GM21737 (cell line): ENCODE results near the gene WASL.

Experiments
- ATAC-seq: cut with Tn5 transposase; IDR thresholded peaks from one replicate; pipeline ENCODE4 v1.9.1; 2021; ENCODE audit warnings: mild to moderate bottlenecking, moderate library complexity; ENCODE audit not compliant: unreplicated experiment

WASL gene

GRCh38 chr7:123770378-123770777, 21.6 kb upstream of the WASL start:
- ATAC-seq, result peak; percentile 85

GRCh38 chr7:123769371-123769770, 20.6 kb upstream of the WASL start:
- no peak for ATAC-seq

GRCh38 chr7:123768493-123768892, 19.7 kb upstream of the WASL start:
- no peak for ATAC-seq

- ATAC-seq, result no peak
Observed at GRCh38 chr7:123763191-123763661, 14.4 kb upstream of the WASL start.

- ATAC-seq, result no peak
Observed at GRCh38 chr7:123761729-123762128, 12.9 kb upstream of the WASL start.

- ATAC-seq, result no peak
Observed at GRCh38 chr7:123757095-123757494, 8.3 kb upstream of the WASL start.

- no peak for ATAC-seq
Observed at GRCh38 chr7:123755338-123755737, 6.5 kb upstream of the WASL start.

GRCh38 chr7:123754271-123754871, 5.6 kb upstream of the WASL start:
- no peak for ATAC-seq

- ATAC-seq, result no peak
Observed at GRCh38 chr7:123752534-123752933, 3.7 kb upstream of the WASL start.

- ATAC-seq, result no peak
Observed at GRCh38 chr7:123751821-123752220, 3.0 kb upstream of the WASL start.

- no peak for ATAC-seq
Observed at GRCh38 chr7:123750389-123751230, 1.8 kb upstream of the WASL start.

GRCh38 chr7:123749537-123749857, 694 bp upstream of the WASL start:
- ATAC-seq, result peak; percentile 24

GRCh38 chr7:123748171-123748733, 551 bp downstream of the WASL start:
- peak; percentile 6 for ATAC-seq

GRCh38 chr7:123747620-123748141, 1.1 kb downstream of the WASL start:
- no peak for ATAC-seq

- no peak for ATAC-seq
Observed at GRCh38 chr7:123746931-123747488, 1.8 kb downstream of the WASL start.

GRCh38 chr7:123746055-123746454, 2.7 kb downstream of the WASL start:
- no peak for ATAC-seq

GRCh38 chr7:123745437-123745836, 3.4 kb downstream of the WASL start:
- no peak for ATAC-seq

- no peak for ATAC-seq
Observed at GRCh38 chr7:123744416-123744815, 4.4 kb downstream of the WASL start.

- ATAC-seq, result no peak
Observed at GRCh38 chr7:123741940-123742339, 6.9 kb downstream of the WASL start.

- ATAC-seq, result no peak
Observed at GRCh38 chr7:123738808-123739207, 10.0 kb downstream of the WASL start.

GRCh38 chr7:123738356-123738755, 10.4 kb downstream of the WASL start:
- ATAC-seq, result no peak
